ENCODE data around the gene MBNL1. TPM values are rescaled to one million over a fixed set of nuclear protein-coding genes. Genes with fewer than 3 reads are reported as not detected.

Gene MBNL1
- total RNA-seq, 1 experiment from 2014 or later, result 68.6 TPM

- peaks cover 4% of the 10 kb centered on the region for H3K36me3 Mint-ChIP-seq (ENCODE audit: insufficient read depth, unreplicated experiment)
- DNase-seq, result no peak
- H3K4me3 Mint-ChIP-seq (ENCODE audit: unreplicated experiment), result no peak overlapping the region
- ChIA-PET CTCF (no interaction called here), POLR2A (no interaction called here)
- Histone ChIP-seq H3K4me1 (peaks cover 10% of the 10 kb centered on the region), H3K4me3 (ENCODE audit: low read depth, low read length) (no peak overlapping the region), H3K9me3 (no peaks in the 10 kb centered on the region), H3K27me3 (replicated peaks; ENCODE audit: control insufficient read depth, insufficient read depth, low read length) (no peaks in the 10 kb centered on the region), H3K36me3 (ENCODE audit: control insufficient read depth, insufficient read depth, low read length) (no peaks in the 10 kb centered on the region)
- intact Hi-C loops (cut with micrococcal nuclease; ENCODE audit: unreplicated experiment), result no loop called here
- H3K27me3 Mint-ChIP-seq (ENCODE audit: insufficient read depth, unreplicated experiment), result no peaks in the 10 kb centered on the region
- H3K4me1 Mint-ChIP-seq (ENCODE audit: low read depth, unreplicated experiment), result peaks cover 12% of the 10 kb centered on the region
- H3K27ac Mint-ChIP-seq (ENCODE audit: unreplicated experiment), result no peak overlapping the region
- no peak for TF ChIP-seq CTCF (IDR thresholded peaks at IDR 0.05; ENCODE audit: insufficient read depth in 1 of 2, low read depth in 1 of 2, low read length in 1 of 2, severe bottlenecking in 1 of 2, unreplicated experiment in 1 of 2)
- no peaks in the 10 kb centered on the region for H3K9me3 Mint-ChIP-seq (ENCODE audit: unreplicated experiment)
- no TSS peak for BruUV-seq (replicated peaks)
Observed at GRCh38 chr3:152287898-152288576, 19.3 kb downstream of the MBNL1 start.

GRCh38 chr3:152288681-152289080 is 20.0 kb downstream of the MBNL1 start:
- Mint-ChIP-seq H3K4me1 (ENCODE audit: low read depth, unreplicated experiment) (peaks cover 7% of the 10 kb centered on the region), H3K9me3 (ENCODE audit: unreplicated experiment) (no peaks in the 10 kb centered on the region), H3K27ac (ENCODE audit: unreplicated experiment) (no peak overlapping the region), H3K27me3 (ENCODE audit: insufficient read depth, unreplicated experiment) (no peaks in the 10 kb centered on the region), H3K36me3 (ENCODE audit: insufficient read depth, unreplicated experiment) (peaks cover 1% of the 10 kb centered on the region), H3K4me3 (ENCODE audit: unreplicated experiment) (no peak overlapping the region)
- no peak for DNase-seq
- H3K27me3 ChIP-seq (replicated peaks; ENCODE audit: control insufficient read depth, insufficient read depth, low read length), result no peaks in the 10 kb centered on the region
- no peaks in the 10 kb centered on the region for H3K9me3 ChIP-seq
- no TSS peak for BruUV-seq (replicated peaks)
- TF ChIP-seq CTCF (IDR thresholded peaks at IDR 0.05; ENCODE audit: insufficient read depth in 1 of 2, low read depth in 1 of 2, low read length in 1 of 2, severe bottlenecking in 1 of 2, unreplicated experiment in 1 of 2), result no peak
- no peaks in the 10 kb centered on the region for H3K36me3 ChIP-seq (ENCODE audit: control insufficient read depth, insufficient read depth, low read length)
- intact Hi-C loops (cut with micrococcal nuclease; ENCODE audit: unreplicated experiment), result no loop called here
- no peak overlapping the region for H3K4me3 ChIP-seq (ENCODE audit: low read depth, low read length)
- CTCF ChIA-PET, result no interaction called here
- peaks cover 4% of the 10 kb centered on the region for H3K4me1 ChIP-seq
- POLR2A ChIA-PET, result no interaction called here

- H3K9me3 ChIP-seq, result no peaks in the 10 kb centered on the region
- BruUV-seq (replicated peaks), result no TSS peak
- POLR2A ChIA-PET, result no interaction called here
- Mint-ChIP-seq H3K36me3 (ENCODE audit: insufficient read depth, unreplicated experiment) (no peaks in the 10 kb centered on the region), H3K27ac (ENCODE audit: unreplicated experiment) (no peak overlapping the region), H3K4me1 (ENCODE audit: low read depth, unreplicated experiment) (peaks cover 4% of the 10 kb centered on the region), H3K27me3 (ENCODE audit: insufficient read depth, unreplicated experiment) (no peaks in the 10 kb centered on the region), H3K4me3 (ENCODE audit: unreplicated experiment) (no peak overlapping the region), H3K9me3 (ENCODE audit: unreplicated experiment) (no peaks in the 10 kb centered on the region)
- DNase-seq, result no peak
- no peaks in the 10 kb centered on the region for H3K36me3 ChIP-seq (ENCODE audit: control insufficient read depth, insufficient read depth, low read length)
- no peak for TF ChIP-seq CTCF (IDR thresholded peaks at IDR 0.05; ENCODE audit: insufficient read depth in 1 of 2, low read depth in 1 of 2, low read length in 1 of 2, severe bottlenecking in 1 of 2, unreplicated experiment in 1 of 2)
- CTCF ChIA-PET, result no interaction called here
- no peaks in the 10 kb centered on the region for H3K4me1 ChIP-seq
- intact Hi-C loops (cut with micrococcal nuclease; ENCODE audit: unreplicated experiment), result no loop called here
- no peaks in the 10 kb centered on the region for H3K27me3 ChIP-seq (replicated peaks; ENCODE audit: control insufficient read depth, insufficient read depth, low read length)
- no peak overlapping the region for H3K4me3 ChIP-seq (ENCODE audit: low read depth, low read length)
Observed at GRCh38 chr3:152289708-152290107, 21.0 kb downstream of the MBNL1 start.

All from Caco-2 (cell line).